Measurements from ENCODE around the gene SLC30A2.

GRCh38 chr1:26009796-26010447 lies 36.0 kb downstream of the SLC30A2 start:
- no peak for TF ChIP-seq JUNB (CRISPR knock-in tag; conservative IDR thresholded peaks at IDR 0.05)
- TF ChIP-seq SMC3 (conservative IDR thresholded peaks at IDR 0.05; ENCODE audit: insufficient read depth, low read depth, low read length) = peak; percentile 44; the same call in 1 of the 2 replicates
- TF ChIP-seq NCOA6 (IDR thresholded peaks at IDR 0.05) = no peak
- no peak for TF ChIP-seq TOE1 (IDR thresholded peaks at IDR 0.05; ENCODE audit: borderline replicate concordance)
- TF ChIP-seq TOE1 (CRISPR knock-in tag; IDR thresholded peaks at IDR 0.05; ENCODE audit: borderline replicate concordance, low read depth) = no peak
- TF ChIP-seq, protein P1, sequence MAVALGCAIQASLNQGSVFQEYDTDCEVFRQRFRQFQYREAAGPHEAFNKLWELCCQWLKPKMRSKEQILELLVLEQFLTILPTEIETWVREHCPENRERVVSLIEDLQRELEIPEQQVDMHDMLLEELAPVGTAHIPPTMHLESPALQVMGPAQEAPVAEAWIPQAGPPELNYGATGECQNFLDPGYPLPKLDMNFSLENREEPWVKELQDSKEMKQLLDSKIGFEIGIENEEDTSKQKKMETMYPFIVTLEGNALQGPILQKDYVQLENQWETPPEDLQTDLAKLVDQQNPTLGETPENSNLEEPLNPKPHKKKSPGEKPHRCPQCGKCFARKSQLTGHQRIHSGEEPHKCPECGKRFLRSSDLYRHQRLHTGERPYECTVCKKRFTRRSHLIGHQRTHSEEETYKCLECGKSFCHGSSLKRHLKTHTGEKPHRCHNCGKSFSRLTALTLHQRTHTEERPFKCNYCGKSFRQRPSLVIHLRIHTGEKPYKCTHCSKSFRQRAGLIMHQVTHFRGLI (CRISPR knock-in tag; IDR thresholded peaks at IDR 0.05) = no peak
- TF ChIP-seq RBM22 (IDR thresholded peaks at IDR 0.05; ENCODE audit: low read depth, low read length, poor library complexity, severe bottlenecking) = no peak
- TF ChIP-seq, protein P2, sequence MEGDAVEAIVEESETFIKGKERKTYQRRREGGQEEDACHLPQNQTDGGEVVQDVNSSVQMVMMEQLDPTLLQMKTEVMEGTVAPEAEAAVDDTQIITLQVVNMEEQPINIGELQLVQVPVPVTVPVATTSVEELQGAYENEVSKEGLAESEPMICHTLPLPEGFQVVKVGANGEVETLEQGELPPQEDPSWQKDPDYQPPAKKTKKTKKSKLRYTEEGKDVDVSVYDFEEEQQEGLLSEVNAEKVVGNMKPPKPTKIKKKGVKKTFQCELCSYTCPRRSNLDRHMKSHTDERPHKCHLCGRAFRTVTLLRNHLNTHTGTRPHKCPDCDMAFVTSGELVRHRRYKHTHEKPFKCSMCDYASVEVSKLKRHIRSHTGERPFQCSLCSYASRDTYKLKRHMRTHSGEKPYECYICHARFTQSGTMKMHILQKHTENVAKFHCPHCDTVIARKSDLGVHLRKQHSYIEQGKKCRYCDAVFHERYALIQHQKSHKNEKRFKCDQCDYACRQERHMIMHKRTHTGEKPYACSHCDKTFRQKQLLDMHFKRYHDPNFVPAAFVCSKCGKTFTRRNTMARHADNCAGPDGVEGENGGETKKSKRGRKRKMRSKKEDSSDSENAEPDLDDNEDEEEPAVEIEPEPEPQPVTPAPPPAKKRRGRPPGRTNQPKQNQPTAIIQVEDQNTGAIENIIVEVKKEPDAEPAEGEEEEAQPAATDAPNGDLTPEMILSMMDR (IDR thresholded peaks at IDR 0.05 in 2 of 3, conservative IDR thresholded peaks at IDR 0.05 in 1 of 3; ENCODE audit: insufficient read depth in 2 of 3, low read depth in 1 of 3, low read length in 3 of 3) = peak; percentile 57 to 69 (median 59)
- TF ChIP-seq SP2 (IDR thresholded peaks at IDR 0.05; ENCODE audit: extremely low read depth, low read depth, low read length, poor library complexity, severe bottlenecking) = no peak
- TF ChIP-seq EZH2 (IDR thresholded peaks at IDR 0.05; ENCODE audit: borderline replicate concordance, low read depth, low read length) = no peak
